Neutrophil (primary cell): ENCODE results near the gene ILDR2.

Source experiments
- H3K27ac ChIP-seq: fragments of 200-600 bp; sonication (generic); 2 replicates; pipeline ENCODE4 v1.5.1; 2016; ENCODE audit warnings: mild to moderate bottlenecking, moderate library complexity
- H3K27me3 ChIP-seq: fragments of 200-600 bp; sonication (generic); 2 replicates; pipeline ENCODE4 v1.6.0; 2016; ENCODE audit warnings: mild to moderate bottlenecking
- H3K36me3 ChIP-seq: fragments of 200-600 bp; sonication (generic); 2 replicates; pipeline ENCODE4 v1.5.1; 2017
- H3K4me1 ChIP-seq, 2 experiments: fragments of 200-600 bp in 1 of 2; sonication (generic) in 1 of 2; 1 replicate in 1 of 2; 2 replicates in 1 of 2; pipeline versions ENCODE4 v1.5.1 to v1.6.1; 2013 to 2016; ENCODE audit warnings: low read depth in 1 of 2, low read length in 1 of 2, mild to moderate bottlenecking in 1 of 2, moderate library complexity in 1 of 2; ENCODE audit not compliant: control insufficient read depth in 1 of 2, insufficient read depth in 1 of 2
- H3K4me3 ChIP-seq, 2 experiments: fragments of 200-600 bp in 1 of 2; sonication (generic) in 1 of 2; 1 replicate in 1 of 2; 2 replicates in 1 of 2; pipeline ENCODE4 v1.5.1; 2013 to 2016; ENCODE audit warnings: low read depth in 1 of 2, low read length in 1 of 2, mild to moderate bottlenecking in 1 of 2, moderate library complexity in 1 of 2
- H3K9me3 ChIP-seq: fragments of 200-600 bp; sonication (generic); 2 replicates; pipeline ENCODE4 v1.5.1; 2016
- CTCF ChIP-seq: fragments of 200-600 bp; sonication (generic); IDR thresholded peaks from 2 replicates; pipeline ENCODE4 v1.5.1; 2016; ENCODE audit warnings: antibody characterized with exemption

The ILDR2 gene

DNA sequence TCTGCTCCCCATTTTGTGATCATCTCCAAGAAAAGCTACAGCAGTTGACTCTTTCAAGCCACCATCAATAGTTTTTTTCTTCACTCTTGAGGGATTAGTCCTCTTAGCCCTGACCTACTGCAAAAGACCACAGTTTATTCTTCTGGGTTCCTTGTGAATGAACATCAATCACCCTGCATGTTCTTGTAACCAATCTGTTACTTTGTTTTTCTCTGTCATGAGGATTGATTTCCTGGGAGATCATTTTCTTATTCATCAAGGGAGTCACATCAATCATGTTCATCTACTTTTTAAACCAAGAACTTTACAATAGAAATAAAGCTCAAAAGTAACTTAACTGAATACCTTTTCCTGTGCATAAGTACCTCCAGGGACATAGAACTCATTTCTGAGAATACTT, 21.8 kb downstream of the ILDR2 start:
- H3K27me3 ChIP-seq = peaks cover 48% of the 10 kb centered on the region
- no peaks in the 10 kb centered on the region for H3K4me1 ChIP-seq
- H3K9me3 ChIP-seq = no peaks in the 10 kb centered on the region
- TF ChIP-seq CTCF = no peak
- no peak overlapping the region for H3K4me3 ChIP-seq
- no peak overlapping the region for H3K27ac ChIP-seq
- H3K36me3 ChIP-seq = no peaks in the 10 kb centered on the region

GRCh38 chr1:166952002-166952746, 23.2 kb downstream of the ILDR2 start:
- no peaks in the 10 kb centered on the region for H3K9me3 ChIP-seq
- no peak for TF ChIP-seq CTCF
- no peak overlapping the region for H3K27ac ChIP-seq
- H3K27me3 ChIP-seq = peaks cover 61% of the 10 kb centered on the region
- peaks cover 0 to 6% of the 10 kb centered on the region in 2 experiments for H3K4me1 ChIP-seq
- no peaks in the 10 kb centered on the region for H3K36me3 ChIP-seq
- H3K4me3 ChIP-seq = no peak overlapping the region

DNA sequence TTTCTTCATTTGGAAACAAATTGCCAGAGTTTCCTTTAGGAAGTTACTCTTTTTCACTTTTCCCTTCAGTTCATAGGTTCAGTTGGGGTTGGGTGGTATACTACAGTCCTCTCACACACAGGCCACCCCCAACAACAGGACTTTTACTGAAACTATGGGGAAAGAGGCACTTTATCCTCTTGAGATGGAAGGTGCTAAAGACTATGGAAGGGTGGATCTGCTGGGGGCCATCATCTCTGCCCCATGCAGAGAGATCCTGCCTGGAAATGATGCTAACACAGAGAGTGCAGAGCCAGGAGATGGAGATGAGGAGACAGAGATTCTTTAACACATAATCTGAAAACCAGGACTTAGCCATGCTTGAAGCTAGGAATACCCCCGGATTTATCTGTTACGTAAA, 24.3 kb downstream of the ILDR2 start:
- Histone ChIP-seq H3K27me3 (peaks cover 72% of the 10 kb centered on the region), H3K4me1 (peaks cover 0 to 6% of the 10 kb centered on the region in 2 experiments), H3K27ac (no peak overlapping the region), H3K9me3 (no peaks in the 10 kb centered on the region), H3K36me3 (no peaks in the 10 kb centered on the region), H3K4me3 (no peak overlapping the region)
- no peak for TF ChIP-seq CTCF

- Histone ChIP-seq H3K4me1 (peaks cover 0 to 6% of the 10 kb centered on the region in 2 experiments), H3K9me3 (no peaks in the 10 kb centered on the region), H3K27ac (no peak overlapping the region), H3K4me3 (no peak overlapping the region), H3K36me3 (no peaks in the 10 kb centered on the region), H3K27me3 (peaks cover 81% of the 10 kb centered on the region)
- no peak for TF ChIP-seq CTCF
Measured at GRCh38 chr1:166950156-166950555, 25.2 kb downstream of the ILDR2 start.

- no peak overlapping the region for H3K4me3 ChIP-seq
- no peak overlapping the region for H3K27ac ChIP-seq
- H3K4me1 ChIP-seq = peaks cover 0 to 6% of the 10 kb centered on the region in 2 experiments
- H3K27me3 ChIP-seq = peaks cover 89% of the 10 kb centered on the region
- no peaks in the 10 kb centered on the region for H3K36me3 ChIP-seq
- no peaks in the 10 kb centered on the region for H3K9me3 ChIP-seq
- TF ChIP-seq CTCF = no peak
Measured at GRCh38 chr1:166948856-166949350, 26.4 kb downstream of the ILDR2 start.
